ENCODE measurements around the gene FBXO28.

DNA sequence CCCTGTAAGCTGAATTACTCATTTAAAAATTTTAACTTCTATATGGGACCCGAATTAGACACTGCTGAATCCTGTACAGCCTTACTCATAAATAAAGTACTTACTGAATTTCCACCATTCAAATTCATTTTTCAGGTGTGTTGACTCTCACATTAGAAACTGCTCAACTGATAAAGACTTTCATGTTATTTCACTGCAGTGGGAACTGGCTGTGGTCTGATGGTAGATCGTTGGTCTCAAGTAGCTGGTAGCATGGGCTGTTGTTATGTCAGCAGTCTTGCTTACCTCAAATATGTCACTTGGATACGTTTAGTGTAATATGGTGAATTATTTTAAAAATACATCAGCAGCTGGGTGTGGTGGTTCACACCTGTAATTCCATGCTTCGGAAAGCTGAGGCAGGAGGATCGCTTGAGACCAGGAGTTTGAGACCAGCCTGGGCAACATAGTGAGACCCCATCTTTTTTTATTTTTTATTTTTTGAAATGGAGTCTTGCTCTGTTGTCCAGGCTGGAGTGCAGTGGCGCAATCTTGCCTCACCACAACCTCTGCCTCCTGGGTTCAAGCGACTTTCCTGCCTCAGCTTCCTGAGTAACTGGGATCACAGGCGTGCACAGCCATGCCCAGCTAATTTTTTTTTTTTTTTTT, 79.5 kb downstream of the FBXO28 start:
- TF ChIP-seq, protein P1, sequence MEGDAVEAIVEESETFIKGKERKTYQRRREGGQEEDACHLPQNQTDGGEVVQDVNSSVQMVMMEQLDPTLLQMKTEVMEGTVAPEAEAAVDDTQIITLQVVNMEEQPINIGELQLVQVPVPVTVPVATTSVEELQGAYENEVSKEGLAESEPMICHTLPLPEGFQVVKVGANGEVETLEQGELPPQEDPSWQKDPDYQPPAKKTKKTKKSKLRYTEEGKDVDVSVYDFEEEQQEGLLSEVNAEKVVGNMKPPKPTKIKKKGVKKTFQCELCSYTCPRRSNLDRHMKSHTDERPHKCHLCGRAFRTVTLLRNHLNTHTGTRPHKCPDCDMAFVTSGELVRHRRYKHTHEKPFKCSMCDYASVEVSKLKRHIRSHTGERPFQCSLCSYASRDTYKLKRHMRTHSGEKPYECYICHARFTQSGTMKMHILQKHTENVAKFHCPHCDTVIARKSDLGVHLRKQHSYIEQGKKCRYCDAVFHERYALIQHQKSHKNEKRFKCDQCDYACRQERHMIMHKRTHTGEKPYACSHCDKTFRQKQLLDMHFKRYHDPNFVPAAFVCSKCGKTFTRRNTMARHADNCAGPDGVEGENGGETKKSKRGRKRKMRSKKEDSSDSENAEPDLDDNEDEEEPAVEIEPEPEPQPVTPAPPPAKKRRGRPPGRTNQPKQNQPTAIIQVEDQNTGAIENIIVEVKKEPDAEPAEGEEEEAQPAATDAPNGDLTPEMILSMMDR (IDR thresholded peaks at IDR 0.05) = no peak
- no peak for TF ChIP-seq POLR2A (IDR thresholded peaks at IDR 0.05)

Measured in esophagus squamous epithelium (tissue), 4 donors.